Suprapubic skin (tissue), 4 donors: ENCODE measurements around the gene MSANTD4.

Experiments used
- EP300 ChIP-seq: sonication (generic); formaldehyde crosslinking; IDR thresholded peaks from one replicate; pipeline ENCODE4 v1.6.1; 2017; ENCODE audit warnings: antibody characterized with exemption
- POLR2A ChIP-seq, 2 donors: fragments of 450-650 bp; IDR thresholded peaks; one replicate each; pipeline ENCODE4 v1.6.1; 2017; ENCODE audit warnings: antibody characterized with exemption in 2 of 2, mild to moderate bottlenecking in 2 of 2, moderate library complexity in 2 of 2
- POLR2AphosphoS5 ChIP-seq, 3 donors: sonication (generic); formaldehyde crosslinking; IDR thresholded peaks; one replicate each; pipeline ENCODE4 v1.6.1; 2017; ENCODE audit warnings: antibody characterized with exemption in 3 of 3
- TF ChIP-seq, protein P1 (sequence below), 2 donors: fragments of 200-600 bp in 1 of 2; fragments of 450-650 bp in 1 of 2; sonication (generic) in 1 of 2; IDR thresholded peaks; one replicate each; pipeline ENCODE4 v1.5.1; 2016 to 2019; ENCODE audit warnings: antibody characterized with exemption in 2 of 2, mild to moderate bottlenecking in 1 of 2, moderate library complexity in 1 of 2

DNA sequence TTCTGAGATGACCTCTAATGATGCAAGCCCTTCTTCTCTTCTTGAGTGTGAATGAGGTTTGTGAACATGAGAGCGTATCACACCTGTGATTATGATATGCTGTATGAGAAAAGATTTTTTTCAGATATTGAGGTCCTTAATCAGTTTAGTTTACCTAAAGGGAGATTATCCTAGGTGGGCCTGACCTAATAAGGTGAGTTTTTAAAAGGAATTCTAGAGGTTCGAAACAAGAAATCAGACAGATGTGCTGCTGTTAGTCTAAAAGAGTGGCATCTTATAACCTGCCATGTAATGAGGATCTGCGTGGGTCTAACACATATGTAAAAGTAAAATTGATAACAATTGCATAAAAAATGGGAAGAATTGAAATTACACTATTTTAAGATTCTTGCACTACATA lies 33.8 kb downstream of the MSANTD4 start:
- no peak for TF ChIP-seq POLR2A (IDR thresholded peaks at IDR 0.05)
- TF ChIP-seq, protein P1, sequence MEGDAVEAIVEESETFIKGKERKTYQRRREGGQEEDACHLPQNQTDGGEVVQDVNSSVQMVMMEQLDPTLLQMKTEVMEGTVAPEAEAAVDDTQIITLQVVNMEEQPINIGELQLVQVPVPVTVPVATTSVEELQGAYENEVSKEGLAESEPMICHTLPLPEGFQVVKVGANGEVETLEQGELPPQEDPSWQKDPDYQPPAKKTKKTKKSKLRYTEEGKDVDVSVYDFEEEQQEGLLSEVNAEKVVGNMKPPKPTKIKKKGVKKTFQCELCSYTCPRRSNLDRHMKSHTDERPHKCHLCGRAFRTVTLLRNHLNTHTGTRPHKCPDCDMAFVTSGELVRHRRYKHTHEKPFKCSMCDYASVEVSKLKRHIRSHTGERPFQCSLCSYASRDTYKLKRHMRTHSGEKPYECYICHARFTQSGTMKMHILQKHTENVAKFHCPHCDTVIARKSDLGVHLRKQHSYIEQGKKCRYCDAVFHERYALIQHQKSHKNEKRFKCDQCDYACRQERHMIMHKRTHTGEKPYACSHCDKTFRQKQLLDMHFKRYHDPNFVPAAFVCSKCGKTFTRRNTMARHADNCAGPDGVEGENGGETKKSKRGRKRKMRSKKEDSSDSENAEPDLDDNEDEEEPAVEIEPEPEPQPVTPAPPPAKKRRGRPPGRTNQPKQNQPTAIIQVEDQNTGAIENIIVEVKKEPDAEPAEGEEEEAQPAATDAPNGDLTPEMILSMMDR (IDR thresholded peaks at IDR 0.05): no peak
- no peak for TF ChIP-seq EP300
- no peak for TF ChIP-seq POLR2AphosphoS5 (IDR thresholded peaks at IDR 0.05)
